Hematopoietic multipotent progenitor cell (in vitro differentiated cells): ENCODE results near the gene KIF6. TPM values are rescaled to one million over a fixed set of nuclear protein-coding genes. Genes with fewer than 3 reads are reported as not detected.

Experiments
- DNase-seq, 3 donors: peaks; one replicate each; pipeline ENCODE4 v3.0.0-alpha.2; 2011 to 2015; ENCODE audit warnings: low read depth in 2 of 3, low spot score in 2 of 3
- total RNA-seq: library from RNA; depleted of rRNA; stranded (reverse); fragments of >200 nt; gene quantifications from one replicate; pipeline ENCODE4 v1.2.3, GENCODE V29; 2012

The KIF6 gene
- total RNA-seq, 1 donor: under 0.01 TPM

- DNase-seq: no peak
Measured at GRCh38 chr6:39428152-39428551, 297.1 kb downstream of the KIF6 start.

GRCh38 chr6:39426073-39426456 is 299.1 kb downstream of the KIF6 start:
- DNase-seq: peak in 1 of 3 donors; percentile 2

- DNase-seq: no peak
Measured at GRCh38 chr6:39425346-39426072, 299.7 kb downstream of the KIF6 start.

- no peak for DNase-seq
Measured at GRCh38 chr6:39424831-39425230, 300.4 kb downstream of the KIF6 start.

GRCh38 chr6:39422238-39422637 is 303.0 kb downstream of the KIF6 start:
- DNase-seq: no peak

GRCh38 chr6:39421383-39422225 is 303.6 kb downstream of the KIF6 start:
- no peak for DNase-seq

- DNase-seq: no peak
Measured at GRCh38 chr6:39420300-39421265, 304.6 kb downstream of the KIF6 start.

- no peak for DNase-seq
Measured at GRCh38 chr6:39419607-39420006, 305.6 kb downstream of the KIF6 start.

GRCh38 chr6:39417440-39417839 is 307.8 kb downstream of the KIF6 start:
- DNase-seq: no peak

- DNase-seq: no peak
Measured at GRCh38 chr6:39416728-39417127, 308.5 kb downstream of the KIF6 start.

- DNase-seq: no peak
Measured at GRCh38 chr6:39416026-39416425, 309.2 kb downstream of the KIF6 start.

- DNase-seq: no peak
Measured at GRCh38 chr6:39415482-39415881, 309.7 kb downstream of the KIF6 start.

GRCh38 chr6:39411465-39411864 is 313.7 kb downstream of the KIF6 start:
- no peak for DNase-seq

GRCh38 chr6:39411001-39411400 is 314.2 kb downstream of the KIF6 start:
- no peak for DNase-seq

- DNase-seq: no peak
Measured at GRCh38 chr6:39409889-39410288, 315.3 kb downstream of the KIF6 start.

GRCh38 chr6:39407446-39407993 is 317.7 kb downstream of the KIF6 start:
- no peak for DNase-seq

GRCh38 chr6:39404312-39404711 is 320.9 kb downstream of the KIF6 start:
- DNase-seq: no peak

- no peak for DNase-seq
Measured at GRCh38 chr6:39403304-39403703, 321.9 kb downstream of the KIF6 start.

GRCh38 chr6:39402239-39402751 is 322.9 kb downstream of the KIF6 start:
- no peak for DNase-seq

GRCh38 chr6:39401376-39401775 is 323.8 kb downstream of the KIF6 start:
- DNase-seq: no peak
